ENCODE measurements around the gene TMEM248.
"Not testable (repeated sequence)": the region's sequence is repeated elsewhere in the genome, so short reads cannot be mapped to it uniquely, and the experiment has no call there.

The TMEM248 gene

GRCh38 chr7:66920769-66921395 lies at the start of gene TMEM248:
TMEM248 (plus strand) TSS chr7:66921225; CDS start chr7:66941866, 20,641 bp downstream.
- DNase-seq (ENCODE audit: low read depth): peak; percentile 87

- no peak for DNase-seq (ENCODE audit: low read depth)
These were observed 47.5 kb upstream of the TMEM248 start for GRCh38 chr7:66873476-66873875.

GRCh38 chr7:66877577-66878300 lies 43.3 kb upstream of the TMEM248 start:
- DNase-seq (ENCODE audit: low read depth): no peak

- not testable (repeated sequence) for DNase-seq (ENCODE audit: low read depth)
These were observed 42.7 kb upstream of the TMEM248 start for GRCh38 chr7:66878301-66878685.

- DNase-seq (ENCODE audit: low read depth): no peak
These were observed 41.0 kb upstream of the TMEM248 start for GRCh38 chr7:66880053-66880452.

- not testable (repeated sequence) for DNase-seq (ENCODE audit: low read depth)
These were observed 40.4 kb upstream of the TMEM248 start for GRCh38 chr7:66880577-66880976.

- no peak for DNase-seq (ENCODE audit: low read depth)
These were observed 37.3 kb upstream of the TMEM248 start for GRCh38 chr7:66883716-66884115.

- not testable (repeated sequence) for DNase-seq (ENCODE audit: low read depth)
These were observed 36.5 kb upstream of the TMEM248 start for GRCh38 chr7:66884556-66884955.

GRCh38 chr7:66886152-66886551 lies 34.9 kb upstream of the TMEM248 start:
- DNase-seq (ENCODE audit: low read depth): no peak

- not testable (repeated sequence) for DNase-seq (ENCODE audit: low read depth)
These were observed 32.8 kb upstream of the TMEM248 start for GRCh38 chr7:66888223-66888622.

- DNase-seq (ENCODE audit: low read depth): no peak
These were observed 26.5 kb upstream of the TMEM248 start for GRCh38 chr7:66894463-66895080.

GRCh38 chr7:66896441-66896840 lies 24.6 kb upstream of the TMEM248 start:
- DNase-seq (ENCODE audit: low read depth): no peak

- no peak for DNase-seq (ENCODE audit: low read depth)
These were observed 21.3 kb upstream of the TMEM248 start for GRCh38 chr7:66899552-66900280.

GRCh38 chr7:66901941-66902843 lies 18.8 kb upstream of the TMEM248 start:
- no peak for DNase-seq (ENCODE audit: low read depth)

- DNase-seq (ENCODE audit: low read depth): no peak
These were observed 18.2 kb upstream of the TMEM248 start for GRCh38 chr7:66902844-66903180.

GRCh38 chr7:66903360-66904062 lies 17.5 kb upstream of the TMEM248 start:
- DNase-seq (ENCODE audit: low read depth): no peak

GRCh38 chr7:66904063-66904593 lies 16.9 kb upstream of the TMEM248 start:
- no peak for DNase-seq (ENCODE audit: low read depth)

- no peak for DNase-seq (ENCODE audit: low read depth)
These were observed 15.7 kb upstream of the TMEM248 start for GRCh38 chr7:66905278-66905677.

- no peak for DNase-seq (ENCODE audit: low read depth)
These were observed 15.3 kb upstream of the TMEM248 start for GRCh38 chr7:66905689-66906088.

GRCh38 chr7:66907731-66908130 lies 13.3 kb upstream of the TMEM248 start:
- DNase-seq (ENCODE audit: low read depth): no peak

- not testable (repeated sequence) for DNase-seq (ENCODE audit: low read depth)
These were observed 12.4 kb upstream of the TMEM248 start for GRCh38 chr7:66908598-66908997.

All from T-helper 22 cell (primary cell).